ENCODE results near the gene CSNK1A1.
"Not testable (repeated sequence)": the region's sequence is repeated elsewhere in the genome, so short reads cannot be mapped to it uniquely, and the experiment has no call there.

CSNK1A1 gene

DNA sequence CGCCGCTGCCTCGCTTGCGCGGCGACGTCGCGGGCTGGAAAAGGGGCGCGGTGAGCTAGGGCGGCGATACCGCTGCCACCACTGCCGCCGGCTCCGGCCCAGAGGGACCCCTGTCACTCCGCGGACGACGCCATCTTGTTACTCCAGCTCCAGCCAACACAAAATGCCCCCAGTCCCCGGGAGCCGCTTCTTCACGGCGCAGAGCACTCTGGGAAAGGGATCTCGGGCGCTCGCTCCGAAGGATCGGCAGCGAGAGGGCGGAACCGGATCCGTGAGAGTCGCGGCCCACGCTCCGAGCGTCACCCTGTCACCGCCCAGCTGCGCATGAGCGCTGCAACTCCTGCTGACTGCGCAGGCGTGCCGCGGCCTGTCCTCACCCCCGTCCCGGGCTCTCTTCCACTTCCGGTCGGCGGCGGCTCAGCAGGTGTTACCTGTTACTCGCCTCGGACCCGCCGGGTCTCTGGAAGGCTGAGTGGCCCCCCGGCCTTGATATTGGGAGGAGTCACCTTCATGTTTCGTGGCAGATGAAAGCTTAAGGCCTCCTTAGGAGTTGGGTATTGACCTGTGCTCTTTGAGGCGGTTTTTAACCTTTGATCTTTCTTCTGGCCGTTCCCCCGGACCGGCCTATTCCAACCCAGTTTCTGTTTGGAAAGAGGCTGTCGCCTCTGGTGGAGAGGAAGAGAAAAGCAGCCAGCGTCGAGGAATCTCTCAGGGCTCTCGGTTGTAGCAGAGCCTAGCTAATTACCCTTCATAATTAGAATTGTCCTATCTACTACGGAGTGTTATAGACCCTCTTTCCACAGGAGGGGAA, at the start of gene CSNK1A1:
TSS of gene CSNK1A1 (minus strand) at position 213 of the 811 bp plus-strand sequence. CDS start 475 bp downstream, outside the sequence.
- no peak for TF ChIP-seq ZNF274 (IDR thresholded peaks at IDR 0.05; ENCODE audit: low read depth, low read length)
- peak within 1 kb of the TSS; percentile 97 for H3K4me3 ChIP-seq (ENCODE audit: low read length)

DNA sequence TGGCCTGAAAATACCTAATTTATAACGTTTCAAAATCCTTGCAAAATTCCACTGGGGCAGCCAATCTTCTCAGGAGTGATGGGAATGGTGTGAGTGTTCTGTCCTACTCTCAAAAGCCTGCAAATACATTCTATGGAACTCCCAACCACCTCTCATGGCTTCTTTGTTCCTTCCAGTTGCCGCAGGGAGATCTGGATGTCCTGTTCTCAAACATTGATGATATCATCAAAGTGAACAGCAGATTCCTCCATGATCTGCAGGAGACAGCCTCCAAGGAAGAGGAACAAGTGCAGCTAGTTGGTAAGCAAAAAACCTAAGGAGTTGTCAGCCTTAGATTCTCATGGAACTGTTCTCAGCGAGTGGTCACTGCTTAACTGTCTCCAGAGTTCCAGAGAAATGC, 49.7 kb upstream of the CSNK1A1 start:
- no peak overlapping the region for H3K4me3 ChIP-seq (ENCODE audit: low read length)
- no peak for TF ChIP-seq ZNF274 (IDR thresholded peaks at IDR 0.05; ENCODE audit: low read depth, low read length)

DNA sequence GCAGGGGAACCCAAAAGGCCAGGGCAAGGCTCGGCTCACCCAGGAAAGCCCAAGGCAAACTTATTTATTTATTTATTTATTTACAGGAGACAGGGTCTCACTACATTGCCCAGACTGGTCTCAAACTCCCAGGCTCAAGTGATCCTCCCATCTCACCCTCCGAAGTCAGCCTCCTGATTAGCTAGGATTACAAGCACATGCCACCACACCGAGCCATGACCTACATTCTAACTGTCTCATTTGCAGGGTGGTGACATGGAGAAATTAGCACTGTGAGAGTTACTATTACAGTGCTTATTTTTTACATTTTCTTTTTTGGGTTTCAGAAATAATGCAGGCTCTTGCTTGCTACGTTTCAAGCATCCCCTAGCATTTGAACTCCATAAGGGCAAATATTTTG, 48.1 kb upstream of the CSNK1A1 start:
- no peak for TF ChIP-seq ZNF274 (IDR thresholded peaks at IDR 0.05; ENCODE audit: low read depth, low read length)
- H3K4me3 ChIP-seq (ENCODE audit: low read length), result no peak overlapping the region

DNA sequence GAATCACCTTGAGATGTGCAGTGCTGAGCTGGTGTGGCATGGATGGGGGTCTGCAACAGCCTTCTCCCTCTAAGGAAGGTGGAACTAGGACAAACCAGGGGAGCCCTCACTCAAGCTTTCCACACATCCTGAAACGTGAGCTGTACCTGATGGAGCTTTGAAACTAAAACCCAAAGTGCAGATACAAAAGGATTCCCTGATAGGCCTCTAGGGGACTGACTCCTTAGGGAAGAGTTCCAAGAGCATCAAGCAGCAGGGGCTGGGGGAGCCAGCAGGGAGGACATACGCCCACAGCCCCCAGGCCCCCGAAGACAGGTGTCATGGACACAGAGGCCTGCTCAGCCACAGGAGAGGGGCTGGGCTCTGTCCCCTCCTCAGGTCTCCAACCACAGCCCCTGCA, 47.7 kb upstream of the CSNK1A1 start:
- H3K4me3 ChIP-seq (ENCODE audit: low read length), result no peak overlapping the region
- no peak for TF ChIP-seq ZNF274 (IDR thresholded peaks at IDR 0.05; ENCODE audit: low read depth, low read length)

DNA sequence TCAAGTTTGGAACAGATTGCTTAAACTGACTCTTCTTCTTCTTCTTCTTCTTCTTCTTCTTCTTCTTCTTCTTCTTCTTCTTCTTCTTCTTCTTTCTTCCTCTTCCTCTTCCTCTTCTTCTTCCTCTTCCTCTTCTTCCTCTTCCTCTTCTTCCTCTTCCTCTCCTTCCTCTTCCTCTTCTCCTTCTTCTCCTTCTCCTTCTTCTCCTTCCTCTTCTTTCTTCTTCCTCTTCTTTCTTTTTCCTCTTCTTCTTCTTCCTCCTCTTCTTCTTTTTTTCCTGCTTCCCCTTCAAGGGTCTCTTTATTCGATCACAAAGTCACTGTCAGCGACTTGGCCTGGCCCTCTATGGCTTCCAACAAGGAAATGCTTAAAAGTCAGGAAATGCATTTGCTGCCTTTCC, 47.0 kb upstream of the CSNK1A1 start:
- H3K4me3 ChIP-seq (ENCODE audit: low read length), result not testable (repeated sequence)

DNA sequence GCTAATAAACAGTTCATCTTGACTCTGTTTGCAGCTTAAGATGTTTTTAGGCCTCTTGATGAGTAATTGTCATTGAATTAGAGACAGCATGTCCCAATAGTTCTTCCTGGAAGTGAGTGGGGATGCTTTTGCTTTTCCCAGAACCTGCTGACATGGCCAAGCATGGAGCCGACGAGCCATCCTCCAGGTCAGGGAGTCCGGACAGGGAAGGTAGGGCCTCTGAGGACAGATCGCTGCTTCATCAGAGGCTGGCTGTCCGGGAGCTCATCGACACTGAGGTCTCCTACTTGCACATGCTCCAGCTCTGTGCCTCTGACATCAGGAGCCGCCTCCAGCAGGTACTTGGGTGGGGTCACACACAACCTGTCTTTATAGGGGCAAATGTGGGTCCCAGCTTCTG, 46.4 kb upstream of the CSNK1A1 start:
- no peak overlapping the region for H3K4me3 ChIP-seq (ENCODE audit: low read length)

DNA sequence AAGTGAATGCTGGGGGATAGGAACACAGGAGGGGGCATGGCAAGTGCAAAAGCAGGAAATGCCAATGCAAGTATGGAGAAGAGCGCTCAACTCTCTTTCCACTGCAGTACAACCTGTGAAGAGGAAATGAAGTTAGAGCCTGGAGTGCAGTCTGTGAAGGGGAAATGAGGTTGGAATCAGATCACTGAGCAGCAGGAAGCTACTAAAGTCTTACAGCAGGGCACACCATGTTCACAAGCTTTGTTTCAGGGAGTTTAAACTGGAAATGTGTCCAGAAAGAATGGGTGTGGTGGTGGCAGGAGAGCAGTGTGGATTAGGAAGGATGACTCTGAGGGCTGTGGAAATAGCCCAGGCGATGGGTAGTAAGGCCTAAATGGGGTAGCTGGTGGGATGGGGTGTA, 45.5 kb upstream of the CSNK1A1 start:
- H3K4me3 ChIP-seq (ENCODE audit: low read length), result no peak overlapping the region
- TF ChIP-seq ZNF274 (IDR thresholded peaks at IDR 0.05; ENCODE audit: low read depth, low read length), result no peak

More for the DNA sequence above, 46.4 kb upstream of the CSNK1A1 start:
- TF ChIP-seq ZNF274 (IDR thresholded peaks at IDR 0.05; ENCODE audit: low read depth, low read length), result no peak

DNA sequence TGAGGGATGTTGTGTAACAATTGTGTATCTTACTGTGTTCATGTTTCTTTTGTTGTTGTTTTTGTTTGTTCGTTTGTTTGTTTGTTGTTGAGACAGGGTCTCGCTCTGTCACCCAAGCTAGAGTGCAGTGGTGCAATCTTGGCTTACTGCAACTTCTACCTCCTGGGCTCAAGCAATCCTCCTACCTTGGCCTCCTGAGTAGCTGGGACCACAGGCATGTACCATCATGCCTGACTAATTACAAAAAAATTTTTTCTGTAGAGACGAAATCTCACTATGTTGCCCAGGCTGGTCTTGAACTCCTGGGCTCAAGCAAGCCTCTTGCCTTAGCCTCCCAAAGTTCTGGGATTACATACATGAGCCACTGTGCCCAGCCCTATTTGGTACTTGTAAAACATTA, 43.9 kb upstream of the CSNK1A1 start:
- H3K4me3 ChIP-seq (ENCODE audit: low read length), result not testable (repeated sequence)

DNA sequence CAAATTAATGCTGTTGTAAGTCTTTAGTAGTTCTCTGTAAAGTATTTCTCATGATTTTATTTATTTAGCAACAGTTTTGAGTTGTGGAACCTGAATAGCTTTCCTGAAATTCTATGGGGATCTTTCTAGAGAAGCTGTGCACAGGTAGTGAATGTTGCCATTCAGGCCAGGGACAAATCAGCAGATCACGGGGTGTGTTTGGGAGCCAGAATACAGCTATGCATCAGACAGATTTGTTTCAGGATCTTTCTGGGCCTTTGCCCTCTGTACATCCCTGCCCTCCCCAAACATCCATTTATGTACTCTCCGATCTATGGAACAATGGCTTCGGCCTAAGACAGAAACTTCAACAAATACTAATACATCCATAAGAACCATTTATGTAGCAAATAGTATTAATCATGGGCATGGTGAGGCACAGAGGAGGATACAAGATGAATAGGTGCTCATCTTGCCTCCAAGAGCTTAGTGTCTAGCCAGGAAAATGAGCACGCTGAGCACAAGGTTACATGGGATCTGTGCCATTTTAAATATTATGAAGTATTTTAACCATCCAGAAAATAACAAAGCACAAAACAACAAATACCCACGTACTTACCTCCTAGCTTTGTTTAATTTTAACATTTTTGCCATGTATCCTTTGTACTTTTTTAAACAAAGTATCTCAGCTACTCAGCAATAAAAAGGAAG, 43.1 kb upstream of the CSNK1A1 start:
- H3K4me3 ChIP-seq (ENCODE audit: low read length), result no peak overlapping the region
- TF ChIP-seq ZNF274 (IDR thresholded peaks at IDR 0.05; ENCODE audit: low read depth, low read length), result no peak

DNA sequence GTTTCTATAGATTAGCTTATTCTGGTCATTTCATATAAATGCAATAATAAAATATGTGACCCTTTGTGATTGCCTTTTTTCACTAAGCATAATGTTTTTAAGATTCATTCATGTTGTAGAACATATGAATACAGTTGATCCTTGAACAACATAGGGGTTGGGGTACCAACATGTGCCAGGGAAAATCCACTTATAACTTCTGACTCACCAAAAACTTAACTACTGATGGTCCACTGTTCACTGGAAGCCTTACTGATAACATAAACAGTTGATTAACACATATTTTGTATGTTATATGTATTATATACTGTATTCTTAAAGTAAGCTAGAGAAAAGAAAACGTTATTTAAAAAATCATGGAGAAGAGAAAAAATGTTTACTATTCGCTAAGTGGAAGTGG, 42.1 kb upstream of the CSNK1A1 start:
- TF ChIP-seq ZNF274 (IDR thresholded peaks at IDR 0.05; ENCODE audit: low read depth, low read length), result no peak
- no peak overlapping the region for H3K4me3 ChIP-seq (ENCODE audit: low read length)

DNA sequence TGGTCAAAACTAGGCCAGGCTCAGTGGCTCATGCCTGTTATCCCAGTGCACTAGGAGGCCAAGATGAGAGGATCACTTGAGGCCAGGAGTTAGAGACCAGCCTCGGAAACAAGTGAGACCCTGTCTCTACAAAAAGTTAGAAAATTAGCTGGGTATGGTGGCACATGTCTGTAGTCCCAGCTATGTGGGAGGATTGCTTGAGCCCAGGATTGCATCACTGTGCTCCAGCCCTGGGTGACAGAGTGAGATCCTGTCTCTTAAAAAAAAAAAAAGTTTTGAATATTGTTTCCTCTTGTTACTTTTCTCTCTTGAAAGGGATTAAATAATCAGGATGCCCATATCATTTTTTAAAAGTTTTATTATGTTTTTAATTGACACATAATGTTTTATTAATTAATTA, 37.7 kb upstream of the CSNK1A1 start:
- no peak for TF ChIP-seq ZNF274 (IDR thresholded peaks at IDR 0.05; ENCODE audit: low read depth, low read length)
- H3K4me3 ChIP-seq (ENCODE audit: low read length), result no peak overlapping the region

DNA sequence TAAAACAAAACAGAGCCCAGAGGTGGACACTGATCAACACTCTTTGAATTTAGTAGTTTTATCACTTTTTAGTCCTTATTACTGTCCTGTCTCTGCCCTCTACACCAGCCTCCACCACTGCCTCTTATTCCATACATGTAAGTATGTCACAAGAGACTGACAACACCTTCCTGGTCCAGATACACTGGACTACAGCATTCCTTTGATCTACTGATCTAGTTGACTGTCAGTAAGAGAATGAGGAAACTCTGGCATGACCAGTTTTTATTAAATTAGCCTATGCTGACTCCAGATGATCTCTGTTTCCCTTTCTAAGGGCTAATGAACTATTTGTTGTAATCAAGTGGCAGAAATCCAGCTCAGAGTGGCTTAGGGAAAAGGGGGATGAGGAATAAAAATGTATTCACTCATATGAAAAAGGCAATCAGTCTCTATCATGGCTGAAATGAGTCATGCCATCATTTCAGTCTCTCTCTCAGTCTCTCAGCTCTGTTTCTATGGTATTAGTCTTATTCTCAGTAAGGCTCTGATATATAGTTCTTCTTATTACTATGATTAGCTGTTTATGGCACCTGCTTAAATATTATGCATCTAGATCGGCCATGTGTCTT, 35.6 kb upstream of the CSNK1A1 start:
- TF ChIP-seq ZNF274 (IDR thresholded peaks at IDR 0.05; ENCODE audit: low read depth, low read length), result no peak
- H3K4me3 ChIP-seq (ENCODE audit: low read length), result no peak overlapping the region

DNA sequence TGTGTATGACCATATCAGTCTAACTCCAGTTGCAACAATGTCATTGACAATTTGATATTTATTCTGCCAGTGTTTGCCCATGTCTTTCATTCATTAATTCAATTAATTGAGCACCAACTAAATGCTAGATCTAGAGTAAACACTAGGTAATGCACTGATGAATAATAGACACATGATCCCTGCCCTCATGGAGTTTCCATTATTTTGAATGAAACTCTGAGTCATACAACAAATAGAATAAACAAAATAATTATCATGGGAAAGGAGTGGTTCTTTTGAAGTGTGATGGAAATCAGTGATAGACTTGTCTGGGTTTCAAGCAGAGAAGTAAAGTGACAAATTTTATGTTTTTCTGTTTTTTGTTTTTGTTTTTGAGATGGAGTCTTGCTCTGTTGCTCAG, 34.7 kb upstream of the CSNK1A1 start:
- H3K4me3 ChIP-seq (ENCODE audit: low read length), result no peak overlapping the region
- no peak for TF ChIP-seq ZNF274 (IDR thresholded peaks at IDR 0.05; ENCODE audit: low read depth, low read length)

DNA sequence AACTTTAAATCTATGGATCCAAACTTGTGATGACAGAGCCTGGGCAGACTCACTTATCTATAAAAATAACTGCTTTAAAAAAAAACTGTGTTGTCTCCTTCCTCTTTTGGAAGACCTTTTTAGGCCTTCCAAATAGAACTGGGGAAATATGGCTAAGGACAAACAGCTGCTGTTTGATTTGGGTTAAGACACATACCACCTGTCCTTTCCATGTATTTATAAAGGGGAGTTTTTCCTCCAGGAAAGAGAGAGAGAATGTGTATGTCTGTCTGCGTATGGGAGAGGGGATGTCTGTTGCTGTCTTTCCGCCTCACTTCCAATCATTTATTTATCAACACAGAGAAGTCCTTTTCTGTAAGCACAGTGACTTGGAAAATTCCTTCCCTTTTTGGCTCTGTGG, 32.9 kb upstream of the CSNK1A1 start:
- TF ChIP-seq ZNF274 (IDR thresholded peaks at IDR 0.05; ENCODE audit: low read depth, low read length), result no peak
- H3K4me3 ChIP-seq (ENCODE audit: low read length), result no peak overlapping the region

DNA sequence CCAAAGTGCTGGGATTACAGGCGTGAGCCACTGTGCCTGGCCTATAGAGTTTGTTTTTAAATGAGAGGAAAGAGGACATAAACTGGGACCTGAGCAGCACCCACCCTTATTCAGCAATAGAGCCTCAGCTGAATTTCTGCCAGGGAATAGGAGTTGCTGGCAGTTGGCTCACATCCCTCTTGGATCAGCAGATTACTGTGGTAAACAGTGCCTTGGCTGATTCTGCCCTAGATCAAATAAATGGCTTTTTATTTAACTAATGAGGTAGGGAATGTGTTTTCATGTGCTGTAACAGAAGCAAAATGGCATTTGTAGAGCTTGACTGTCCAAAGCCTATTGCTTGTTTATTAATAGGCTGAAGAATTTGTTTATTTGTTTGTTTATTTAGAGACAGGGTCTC, 32.2 kb upstream of the CSNK1A1 start:
- no peak for TF ChIP-seq ZNF274 (IDR thresholded peaks at IDR 0.05; ENCODE audit: low read depth, low read length)
- no peak overlapping the region for H3K4me3 ChIP-seq (ENCODE audit: low read length)
